Measurements from ENCODE around the gene ABT1. TPM values are rescaled to one million over a fixed set of nuclear protein-coding genes. Genes with fewer than 3 reads are reported as not detected.

ABT1 gene
- total and polyA plus RNA-seq, 8 donors = 9.8 to 16.9 (median 15.2) TPM

- intact Hi-C loops (cut with DNase I) = no loop called here
- no peaks in the 10 kb centered on the region for H3K9me3 ChIP-seq
- no peaks in the 10 kb centered on the region for H3K27me3 ChIP-seq
- H3K27ac ChIP-seq = no peak overlapping the region
- ATAC-seq (no peak), DNase-seq (no peak)
- H3K4me3 ChIP-seq = no peak overlapping the region
- TF ChIP-seq, protein P1, sequence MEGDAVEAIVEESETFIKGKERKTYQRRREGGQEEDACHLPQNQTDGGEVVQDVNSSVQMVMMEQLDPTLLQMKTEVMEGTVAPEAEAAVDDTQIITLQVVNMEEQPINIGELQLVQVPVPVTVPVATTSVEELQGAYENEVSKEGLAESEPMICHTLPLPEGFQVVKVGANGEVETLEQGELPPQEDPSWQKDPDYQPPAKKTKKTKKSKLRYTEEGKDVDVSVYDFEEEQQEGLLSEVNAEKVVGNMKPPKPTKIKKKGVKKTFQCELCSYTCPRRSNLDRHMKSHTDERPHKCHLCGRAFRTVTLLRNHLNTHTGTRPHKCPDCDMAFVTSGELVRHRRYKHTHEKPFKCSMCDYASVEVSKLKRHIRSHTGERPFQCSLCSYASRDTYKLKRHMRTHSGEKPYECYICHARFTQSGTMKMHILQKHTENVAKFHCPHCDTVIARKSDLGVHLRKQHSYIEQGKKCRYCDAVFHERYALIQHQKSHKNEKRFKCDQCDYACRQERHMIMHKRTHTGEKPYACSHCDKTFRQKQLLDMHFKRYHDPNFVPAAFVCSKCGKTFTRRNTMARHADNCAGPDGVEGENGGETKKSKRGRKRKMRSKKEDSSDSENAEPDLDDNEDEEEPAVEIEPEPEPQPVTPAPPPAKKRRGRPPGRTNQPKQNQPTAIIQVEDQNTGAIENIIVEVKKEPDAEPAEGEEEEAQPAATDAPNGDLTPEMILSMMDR (IDR thresholded peaks at IDR 0.05) = no peak
- H3K36me3 ChIP-seq = peaks cover 0 to 25% of the 10 kb centered on the region in 2 donors
- peaks cover 5 to 10% of the 10 kb centered on the region in 2 donors for H3K4me1 ChIP-seq
Observed at GRCh38 chr6:26602262-26602661, 5.5 kb downstream of the ABT1 start.

- intact Hi-C loops (cut with DNase I) = no loop called here
- no peaks in the 10 kb centered on the region for H3K27me3 ChIP-seq
- H3K27ac ChIP-seq = no peak overlapping the region
- H3K4me3 ChIP-seq = no peak overlapping the region
- ATAC-seq (no peak), DNase-seq (no peak)
- H3K36me3 ChIP-seq = peaks cover 0 to 14% of the 10 kb centered on the region in 2 donors
- TF ChIP-seq, protein P1 (IDR thresholded peaks at IDR 0.05) = no peak
- no peaks in the 10 kb centered on the region for H3K4me1 ChIP-seq
- H3K9me3 ChIP-seq = no peaks in the 10 kb centered on the region
Observed at GRCh38 chr6:26604026-26604425, 7.3 kb downstream of the ABT1 start.

DNA sequence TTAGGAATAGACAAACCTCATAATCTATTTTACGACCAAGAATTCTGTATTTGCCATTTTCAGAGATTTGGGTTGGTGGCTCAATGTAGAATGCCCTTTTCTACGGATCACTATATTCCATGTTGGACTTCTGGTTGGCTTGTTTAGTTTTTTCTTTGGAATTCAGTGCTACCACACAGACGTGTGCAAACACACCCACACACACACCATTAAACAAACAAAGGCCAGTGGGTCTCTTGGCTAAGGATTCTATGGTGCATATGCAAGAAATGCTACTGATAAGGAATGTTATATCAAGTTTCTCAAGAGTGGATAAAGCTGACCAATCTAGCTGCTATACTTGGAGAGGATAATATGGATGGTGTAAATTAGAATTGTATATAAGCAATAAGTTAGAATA is 8.0 kb downstream of the ABT1 start:
- Histone ChIP-seq H3K27ac (no peak overlapping the region), H3K27me3 (no peaks in the 10 kb centered on the region), H3K4me3 (no peak overlapping the region), H3K4me1 (no peaks in the 10 kb centered on the region), H3K36me3 (peaks cover 0 to 7% of the 10 kb centered on the region in 2 donors), H3K9me3 (no peaks in the 10 kb centered on the region)
- TF ChIP-seq, protein P1 (IDR thresholded peaks at IDR 0.05) = no peak
- ATAC-seq (no peak), DNase-seq (no peak)
- intact Hi-C loops (cut with DNase I) = loop anchor here in 1 of 2 donors (5.0 kb wide), 1 partner anchor 478 kb away; no protein-coding TSS in a partner anchor

DNA sequence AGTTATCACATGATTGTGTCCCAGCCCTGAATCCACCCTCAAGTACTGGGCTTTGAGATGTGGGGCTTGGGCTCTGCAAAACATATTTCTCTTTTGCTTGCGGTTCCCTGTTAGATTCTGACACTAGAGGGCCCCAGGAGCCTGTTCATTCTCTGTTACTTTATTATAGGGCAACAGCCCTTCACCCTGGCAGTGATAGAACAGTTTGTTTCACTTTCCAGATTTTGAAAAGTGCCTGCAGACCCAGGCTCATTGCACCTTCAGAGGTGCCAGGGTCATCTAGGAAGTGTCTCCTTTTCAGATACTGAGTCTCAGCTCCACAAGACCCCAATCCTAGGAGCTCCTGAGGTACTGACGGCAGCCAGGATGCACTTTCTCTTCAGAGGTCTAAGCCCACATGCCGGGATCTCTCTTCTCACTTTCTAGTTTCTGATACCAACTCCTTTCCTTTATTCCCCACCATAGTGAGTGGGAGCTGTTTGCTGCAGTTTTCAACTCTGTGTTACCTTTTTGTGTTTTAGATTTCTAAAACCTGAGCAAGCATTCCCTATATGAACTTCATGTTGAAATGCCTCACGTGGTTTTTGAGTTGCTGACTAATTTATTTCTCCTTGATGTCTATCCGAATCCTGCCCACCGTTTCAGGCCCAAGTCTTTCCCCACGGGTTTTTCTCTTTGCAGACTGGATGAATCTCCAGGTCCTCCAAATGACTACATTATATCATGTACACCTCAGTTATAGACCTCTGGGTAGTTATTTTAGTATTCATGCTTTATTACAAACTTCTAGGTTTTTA is 10.9 kb downstream of the ABT1 start:
- intact Hi-C loops (cut with DNase I) = loop anchor here in 1 of 2 donors (5.0 kb wide), 1 partner anchor 475 kb away; no protein-coding TSS in a partner anchor
- ATAC-seq (peak; percentile 93), DNase-seq (peak in 2 of 4 donors; percentile 38 to 58)
- H3K4me1 ChIP-seq = no peaks in the 10 kb centered on the region
- H3K27ac ChIP-seq = no peak overlapping the region
- H3K9me3 ChIP-seq = no peaks in the 10 kb centered on the region
- TF ChIP-seq, protein P1 (IDR thresholded peaks at IDR 0.05) = peak; percentile 58 to 65
- peak overlapping the region; percentile 10 to 16 for H3K4me3 ChIP-seq
- H3K36me3 ChIP-seq = no peaks in the 10 kb centered on the region
- H3K27me3 ChIP-seq = peaks cover 3 to 22% of the 10 kb centered on the region in 2 donors

DNA sequence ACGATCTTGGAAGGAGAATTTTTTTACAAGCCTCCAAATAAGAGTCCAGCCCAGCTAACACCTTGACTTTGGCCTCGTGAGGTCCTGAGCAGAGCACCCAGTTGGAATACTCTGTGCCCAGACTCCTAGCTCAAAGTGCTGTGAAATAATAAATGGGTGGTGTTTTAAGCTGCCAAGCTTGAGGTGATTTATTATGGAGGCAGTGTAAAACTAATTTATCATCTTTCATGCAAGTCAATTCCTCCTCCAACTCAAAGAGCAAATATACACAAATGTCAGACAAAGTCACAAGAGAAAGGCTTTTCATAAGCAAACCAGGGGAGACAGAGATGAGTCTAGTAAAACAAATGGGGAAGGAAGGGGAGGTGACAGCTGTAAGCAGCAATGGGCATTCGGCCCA is 12.7 kb downstream of the ABT1 start:
- ATAC-seq = no peak
- no peak overlapping the region for H3K27ac ChIP-seq
- intact Hi-C loops (cut with DNase I) = loop anchor here in 1 of 2 donors (5.0 kb wide), 1 partner anchor 473 kb away; no protein-coding TSS in a partner anchor

More for the DNA sequence above, 12.7 kb downstream of the ABT1 start:
- TF ChIP-seq, protein P1 (IDR thresholded peaks at IDR 0.05) = no peak
- no peak for DNase-seq
- H3K4me3 ChIP-seq = no peak overlapping the region
- H3K27me3 ChIP-seq = peaks cover 21 to 40% of the 10 kb centered on the region in 2 donors
- H3K4me1 ChIP-seq = peaks cover 6 to 10% of the 10 kb centered on the region in 2 donors
- no peaks in the 10 kb centered on the region for H3K36me3 ChIP-seq
- no peaks in the 10 kb centered on the region for H3K9me3 ChIP-seq
